Measurements from ENCODE around the gene PRKN. TPM values are rescaled to one million over a fixed set of nuclear protein-coding genes. Genes with fewer than 3 reads are reported as not detected.

The PRKN gene
- total and polyA plus RNA-seq, 3 experiments from 2014 or later = 0.22 to 1.0 (median 0.55) TPM

DNA sequence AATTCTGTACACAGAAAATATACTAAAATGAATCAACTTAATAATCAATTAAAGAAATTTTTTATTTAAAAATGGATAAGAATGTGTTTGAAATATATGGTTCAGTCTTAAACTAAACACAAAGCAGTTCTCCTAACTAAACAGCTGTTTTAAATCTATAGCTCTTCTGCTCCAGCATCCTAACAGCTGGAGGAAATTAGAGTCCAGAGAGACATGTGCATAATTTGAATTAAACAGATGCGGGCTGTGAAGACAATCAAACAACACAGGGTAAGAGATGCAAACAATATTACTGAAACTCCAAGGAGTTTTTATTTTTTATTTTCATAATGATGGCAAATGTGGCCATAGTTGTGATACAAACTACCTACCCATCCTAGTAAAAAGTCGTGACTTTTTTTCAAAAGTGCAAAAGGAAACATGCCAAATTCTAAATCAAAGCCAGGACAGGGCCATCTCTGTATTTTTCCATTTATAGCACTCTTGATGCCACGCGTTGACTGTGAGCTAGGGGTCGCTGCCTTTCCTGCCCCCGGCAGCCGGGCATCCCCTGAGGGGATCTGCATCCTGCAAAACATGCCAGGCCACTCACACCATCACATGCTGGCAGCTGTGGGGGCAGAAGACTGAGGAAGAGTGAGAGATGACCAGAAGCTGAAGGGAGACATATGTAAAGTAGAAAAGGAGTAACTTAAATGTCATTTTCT, 310.6 kb downstream of the PRKN start:
- POLR2A ChIA-PET = no interaction called here

DNA sequence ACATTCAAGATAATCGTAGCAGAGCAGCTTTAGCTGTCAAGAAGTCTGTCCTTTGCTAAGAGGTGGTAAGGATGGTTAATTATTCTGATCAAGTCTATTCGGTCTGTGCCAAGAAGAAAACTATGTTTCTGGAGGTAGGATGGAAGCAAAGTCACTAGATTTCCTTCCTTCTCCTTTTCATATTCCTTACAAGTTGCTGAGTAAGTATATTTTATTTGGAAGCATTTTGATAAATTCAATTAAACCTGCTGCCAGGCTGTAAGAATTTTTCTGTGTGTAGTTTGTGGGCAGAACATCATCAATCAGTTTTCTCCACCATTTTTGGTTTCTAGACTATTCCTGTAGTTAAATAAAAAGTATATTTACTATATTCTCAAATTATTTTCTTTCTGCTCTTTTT, 311.3 kb downstream of the PRKN start:
- H3K27me3 ChIP-seq (ENCODE audit: insufficient read depth, low read length, poor library complexity, severe bottlenecking) = no peaks in the 10 kb centered on the region
- POLR2A ChIA-PET = no interaction called here
- H3K27me3 Mint-ChIP-seq = no peaks in the 10 kb centered on the region
- no peaks in the 10 kb centered on the region for H3K36me3 ChIP-seq (ENCODE audit: insufficient read depth, low read length)
- no peaks in the 10 kb centered on the region for H3K4me1 Mint-ChIP-seq
- H3K9me3 Mint-ChIP-seq = peaks cover 0 to 13% (median 5%) of the 10 kb centered on the region in 5 donors
- CTCF ChIA-PET = no interaction called here
- no peak overlapping the region for H3K27ac ChIP-seq (ENCODE audit: low read depth, low read length)
- H3K27ac Mint-ChIP-seq = no peak overlapping the region
- H3K4me3 ChIP-seq (ENCODE audit: low read length) = no peak overlapping the region
- H3K36me3 Mint-ChIP-seq = peaks cover 0 to 15% (median 0%) of the 10 kb centered on the region in 3 donors
- no peaks in the 10 kb centered on the region for H3K9me3 ChIP-seq (ENCODE audit: low read length)
- no peak for DNase-seq
- H3K4me1 ChIP-seq (ENCODE audit: insufficient read depth, low read length) = no peaks in the 10 kb centered on the region
- no peak overlapping the region for H3K4me3 Mint-ChIP-seq

More for the DNA sequence above, 310.6 kb downstream of the PRKN start:
- Mint-ChIP-seq H3K4me1 (no peaks in the 10 kb centered on the region), H3K36me3 (peaks cover 0 to 15% (median 0%) of the 10 kb centered on the region in 3 donors), H3K27me3 (no peaks in the 10 kb centered on the region), H3K27ac (no peak overlapping the region), H3K4me3 (no peak overlapping the region), H3K9me3 (peaks cover 0 to 13% (median 5%) of the 10 kb centered on the region in 5 donors)
- Histone ChIP-seq H3K27me3 (ENCODE audit: insufficient read depth, low read length, poor library complexity, severe bottlenecking) (no peaks in the 10 kb centered on the region), H3K4me3 (ENCODE audit: low read length) (no peak overlapping the region), H3K9me3 (ENCODE audit: low read length) (no peaks in the 10 kb centered on the region), H3K36me3 (ENCODE audit: insufficient read depth, low read length) (no peaks in the 10 kb centered on the region), H3K4me1 (ENCODE audit: insufficient read depth, low read length) (no peaks in the 10 kb centered on the region), H3K27ac (ENCODE audit: low read depth, low read length) (no peak overlapping the region)
- DNase-seq = no peak
- CTCF ChIA-PET = no interaction called here

DNA sequence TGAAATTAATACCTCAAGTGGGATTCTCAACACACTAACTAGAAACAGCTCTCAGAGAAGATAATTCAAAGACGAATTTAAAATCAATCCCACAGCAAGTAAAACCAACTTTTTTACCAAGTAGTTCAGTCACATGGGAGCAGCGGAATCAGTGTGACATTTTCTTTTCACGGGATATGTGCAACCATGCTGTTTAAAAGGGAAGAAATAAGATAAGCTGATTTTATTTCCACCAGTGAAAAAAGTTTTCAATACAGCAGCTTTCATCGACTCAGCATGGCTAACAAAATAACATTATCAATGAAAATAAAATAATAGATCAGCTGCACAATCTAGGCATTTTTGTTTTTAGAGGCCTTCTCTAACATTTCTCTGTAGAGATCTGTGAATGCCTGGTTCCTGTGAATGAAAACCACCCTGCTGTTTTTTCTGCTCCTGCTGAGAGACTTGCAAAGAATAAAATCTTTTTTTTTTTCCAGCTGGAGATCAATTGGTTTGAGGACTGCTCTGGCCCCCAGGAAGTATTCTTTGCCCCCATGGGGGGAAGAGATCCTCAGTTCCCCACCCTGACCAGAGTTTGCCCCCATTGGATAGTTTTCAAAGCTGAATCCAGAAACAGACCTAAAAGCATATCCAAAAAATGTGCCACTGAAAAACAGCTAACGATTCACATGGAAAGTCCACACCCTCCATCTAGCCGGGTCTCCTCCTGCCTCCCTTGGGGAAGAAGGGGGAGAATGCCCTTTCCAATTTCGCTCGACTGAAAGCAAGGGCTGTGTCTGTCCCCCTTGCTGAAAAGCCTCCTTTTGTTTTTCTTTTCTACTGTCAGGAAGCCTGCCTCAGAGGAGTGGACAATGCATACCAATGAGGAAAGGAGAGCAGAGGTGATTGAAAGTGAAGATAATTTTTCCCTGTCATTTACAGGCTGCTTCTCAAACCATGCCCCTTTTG, 317.6 kb downstream of the PRKN start:
- CTCF ChIA-PET = no interaction called here
- H3K27me3 ChIP-seq (ENCODE audit: insufficient read depth, low read length, poor library complexity, severe bottlenecking) = no peaks in the 10 kb centered on the region
- Mint-ChIP-seq H3K9me3 (peaks cover 0 to 12% (median 4%) of the 10 kb centered on the region in 5 donors), H3K4me3 (no peak overlapping the region), H3K4me1 (no peaks in the 10 kb centered on the region), H3K27ac (no peak overlapping the region), H3K36me3 (peaks cover 0 to 5% (median 0%) of the 10 kb centered on the region in 3 donors), H3K27me3 (no peaks in the 10 kb centered on the region)
- H3K27ac ChIP-seq (ENCODE audit: low read depth, low read length) = no peak overlapping the region
- no peak for DNase-seq
- H3K4me3 ChIP-seq (ENCODE audit: low read length) = no peak overlapping the region
- no peaks in the 10 kb centered on the region for H3K36me3 ChIP-seq (ENCODE audit: insufficient read depth, low read length)
- H3K9me3 ChIP-seq (ENCODE audit: low read length) = no peaks in the 10 kb centered on the region
- POLR2A ChIA-PET = no interaction called here
- no peaks in the 10 kb centered on the region for H3K4me1 ChIP-seq (ENCODE audit: insufficient read depth, low read length)

DNA sequence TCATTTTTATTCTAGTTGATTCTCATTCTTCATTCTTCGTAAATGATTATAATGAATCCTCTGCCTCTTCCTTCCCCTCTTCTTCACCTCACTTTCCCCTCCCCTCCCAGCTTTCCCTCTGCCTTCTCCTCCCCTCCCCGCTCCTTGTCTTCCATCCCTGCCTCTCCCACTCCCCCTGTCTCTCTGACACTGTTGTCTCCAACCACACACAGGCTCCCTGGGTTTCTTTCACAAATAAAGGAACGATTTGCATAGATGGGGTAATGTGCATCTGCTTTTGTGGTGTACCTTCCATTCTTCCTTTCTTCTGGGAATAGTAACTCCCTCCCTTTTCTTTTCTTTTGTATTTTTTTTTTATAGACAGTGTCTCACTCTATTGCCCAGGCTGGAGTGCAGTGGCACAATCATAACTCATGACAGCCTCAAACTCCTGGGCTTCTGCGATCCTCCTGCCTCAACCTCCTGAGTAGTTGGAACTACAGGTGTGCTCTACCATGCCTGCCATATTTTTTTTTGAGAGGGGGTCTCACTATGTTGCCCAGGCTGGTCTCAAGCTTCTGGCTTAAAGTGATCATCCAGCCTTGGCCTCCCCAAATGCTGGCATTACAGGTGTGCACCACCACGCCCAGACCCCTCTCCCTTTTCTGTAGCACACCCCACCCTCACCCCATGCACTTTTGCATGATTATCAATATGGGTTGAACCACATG, 318.6 kb downstream of the PRKN start:
- no peaks in the 10 kb centered on the region for H3K4me1 Mint-ChIP-seq

DNA sequence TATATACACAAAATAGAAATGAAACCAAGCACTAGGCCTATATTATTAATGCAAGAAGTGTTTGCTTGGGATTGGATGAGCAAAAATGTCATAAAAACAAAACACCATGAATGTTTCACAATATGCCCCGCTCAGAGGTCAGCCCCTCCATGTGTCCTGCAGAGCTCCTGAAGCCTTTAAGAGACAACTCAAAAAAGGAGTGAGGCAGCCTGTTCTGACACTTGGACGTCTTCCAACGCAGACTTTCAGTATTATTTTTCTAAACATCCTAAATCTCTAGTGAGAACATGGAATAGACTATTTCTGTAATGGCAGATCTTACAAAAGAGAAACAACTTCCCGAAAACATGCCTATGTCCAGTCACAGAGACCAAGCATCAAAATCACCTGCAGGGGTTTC, 322.6 kb downstream of the PRKN start:
- Mint-ChIP-seq H3K4me3 (no peak overlapping the region), H3K27ac (no peak overlapping the region), H3K4me1 (no peaks in the 10 kb centered on the region), H3K27me3 (no peaks in the 10 kb centered on the region), H3K36me3 (peaks cover 0 to 5% (median 0%) of the 10 kb centered on the region in 3 donors), H3K9me3 (peaks cover 0 to 18% (median 12%) of the 10 kb centered on the region in 5 donors)
- no peak for DNase-seq
- POLR2A ChIA-PET = no interaction called here
- H3K4me1 ChIP-seq (ENCODE audit: insufficient read depth, low read length) = no peaks in the 10 kb centered on the region
- CTCF ChIA-PET = no interaction called here
- H3K9me3 ChIP-seq (ENCODE audit: low read length) = no peaks in the 10 kb centered on the region
- no peaks in the 10 kb centered on the region for H3K36me3 ChIP-seq (ENCODE audit: insufficient read depth, low read length)
- H3K4me3 ChIP-seq (ENCODE audit: low read length) = no peak overlapping the region
- H3K27me3 ChIP-seq (ENCODE audit: insufficient read depth, low read length, poor library complexity, severe bottlenecking) = no peaks in the 10 kb centered on the region
- no peak overlapping the region for H3K27ac ChIP-seq (ENCODE audit: low read depth, low read length)

More for the DNA sequence above, 318.6 kb downstream of the PRKN start:
- no peak overlapping the region for H3K27ac ChIP-seq (ENCODE audit: low read depth, low read length)
- POLR2A ChIA-PET = no interaction called here
- no peaks in the 10 kb centered on the region for H3K4me1 ChIP-seq (ENCODE audit: insufficient read depth, low read length)
- Mint-ChIP-seq H3K4me3 (no peak overlapping the region), H3K27ac (no peak overlapping the region), H3K27me3 (no peaks in the 10 kb centered on the region), H3K9me3 (peaks cover 0 to 17% (median 4%) of the 10 kb centered on the region in 5 donors), H3K36me3 (peaks cover 0 to 5% (median 0%) of the 10 kb centered on the region in 3 donors)
- DNase-seq = no peak
- CTCF ChIA-PET = no interaction called here
- no peaks in the 10 kb centered on the region for H3K9me3 ChIP-seq (ENCODE audit: low read length)
- no peaks in the 10 kb centered on the region for H3K27me3 ChIP-seq (ENCODE audit: insufficient read depth, low read length, poor library complexity, severe bottlenecking)
- H3K36me3 ChIP-seq (ENCODE audit: insufficient read depth, low read length) = no peaks in the 10 kb centered on the region
- no peak overlapping the region for H3K4me3 ChIP-seq (ENCODE audit: low read length)

DNA sequence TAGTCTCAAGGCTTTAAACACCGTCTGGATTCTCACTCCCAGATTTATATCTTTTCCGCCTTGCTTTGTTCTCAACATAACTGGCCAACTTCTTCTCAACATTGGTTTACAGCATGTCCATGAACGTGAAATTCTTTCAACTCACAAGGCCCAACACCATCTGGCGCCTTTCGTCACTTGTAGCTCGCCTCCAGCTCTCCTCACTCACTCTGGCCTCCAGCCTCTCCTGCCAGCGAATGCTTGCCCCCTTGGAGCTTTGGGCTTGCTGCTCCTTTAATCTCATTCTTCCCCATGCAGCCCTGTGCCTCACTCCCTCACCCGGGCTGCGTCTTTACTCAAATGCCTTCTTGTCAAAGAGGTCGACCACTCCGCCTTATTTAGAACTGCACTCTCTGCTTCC, 324.5 kb downstream of the PRKN start:
- H3K27me3 Mint-ChIP-seq = no peaks in the 10 kb centered on the region
- Histone ChIP-seq H3K36me3 (ENCODE audit: insufficient read depth, low read length) (no peaks in the 10 kb centered on the region), H3K9me3 (ENCODE audit: low read length) (no peaks in the 10 kb centered on the region), H3K27me3 (ENCODE audit: insufficient read depth, low read length, poor library complexity, severe bottlenecking) (no peaks in the 10 kb centered on the region), H3K4me1 (ENCODE audit: insufficient read depth, low read length) (no peaks in the 10 kb centered on the region), H3K27ac (ENCODE audit: low read depth, low read length) (no peak overlapping the region), H3K4me3 (ENCODE audit: low read length) (no peak overlapping the region)
- ChIA-PET CTCF (no interaction called here), POLR2A (interaction anchor here (0.6 kb wide), 1 partner anchor 291 kb away, joined by 4 read pairs; no protein-coding TSS in a partner anchor)
- no peaks in the 10 kb centered on the region for H3K4me1 Mint-ChIP-seq
- peaks cover 0 to 13% (median 0%) of the 10 kb centered on the region in 3 donors for H3K36me3 Mint-ChIP-seq
- no peak for DNase-seq
- H3K4me3 Mint-ChIP-seq = no peak overlapping the region
- peaks cover 0 to 28% (median 16%) of the 10 kb centered on the region in 5 donors for H3K9me3 Mint-ChIP-seq
- H3K27ac Mint-ChIP-seq = no peak overlapping the region

DNA sequence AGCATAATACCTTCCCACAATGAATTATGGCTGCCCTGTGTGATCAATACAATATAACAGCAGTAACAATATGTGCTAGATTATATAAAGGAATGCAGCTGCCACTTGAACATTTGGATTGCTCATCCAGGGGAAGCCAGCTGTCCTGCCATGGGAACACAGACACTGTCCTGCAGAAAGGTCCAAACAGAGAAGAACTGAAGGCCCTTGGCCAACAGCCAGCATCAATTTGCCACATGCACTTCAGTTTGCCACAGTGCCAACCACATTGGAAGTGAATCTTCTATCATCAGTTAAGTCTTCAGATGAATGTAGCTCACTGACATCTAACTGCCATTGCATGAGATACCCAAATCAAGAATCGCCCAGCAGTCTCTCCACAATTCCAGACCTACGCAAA, 332.4 kb downstream of the PRKN start:
- H3K36me3 ChIP-seq (ENCODE audit: insufficient read depth, low read length) = no peaks in the 10 kb centered on the region
- H3K9me3 ChIP-seq (ENCODE audit: low read length) = no peaks in the 10 kb centered on the region
- Mint-ChIP-seq H3K4me1 (no peaks in the 10 kb centered on the region), H3K4me3 (no peak overlapping the region), H3K27me3 (no peaks in the 10 kb centered on the region), H3K36me3 (peaks cover 0 to 11% (median 2%) of the 10 kb centered on the region in 3 donors), H3K27ac (no peak overlapping the region), H3K9me3 (peaks cover 0 to 23% (median 16%) of the 10 kb centered on the region in 5 donors)
- DNase-seq = no peak
- H3K27ac ChIP-seq (ENCODE audit: low read depth, low read length) = no peak overlapping the region
- CTCF ChIA-PET = no interaction called here
- no peaks in the 10 kb centered on the region for H3K27me3 ChIP-seq (ENCODE audit: insufficient read depth, low read length, poor library complexity, severe bottlenecking)
- no peaks in the 10 kb centered on the region for H3K4me1 ChIP-seq (ENCODE audit: insufficient read depth, low read length)
- H3K4me3 ChIP-seq (ENCODE audit: low read length) = no peak overlapping the region
- POLR2A ChIA-PET = no interaction called here
